HepG2 (cell line): Measurements from ENCODE around the gene ZNF616. TPM values are rescaled to one million over a fixed set of nuclear protein-coding genes. Genes with fewer than 3 reads are reported as not detected.
A peak's percentile ranks its signal among the peaks of the same experiment; 100 is the strongest.

Experiments used
- BORCS8-MEF2B ChIP-seq: sonication (generic); formaldehyde crosslinking; IDR thresholded peaks from 2 replicates; pipeline ENCODE4 v1.8.0; 2022; ENCODE audit warnings: mild to moderate bottlenecking, missing genetic modification reagents
- BRD4 ChIP-seq: sonication (generic); formaldehyde crosslinking; IDR thresholded peaks from 2 replicates; pipeline ENCODE4 v1.4.0; 2020; ENCODE audit warnings: missing genetic modification reagents
- CAMTA2 ChIP-seq: sonication (generic); formaldehyde crosslinking; IDR thresholded peaks from 2 replicates; pipeline ENCODE4 v1.4.0; 2020; ENCODE audit warnings: mild to moderate bottlenecking, missing genetic modification reagents, borderline replicate concordance
- GATAD2A ChIP-seq: IDR thresholded peaks from 2 replicates; pipeline ENCODE4 v1.6.1; 2016
- GTF2F1 ChIP-seq: fragments of 150-350 bp; IDR thresholded peaks from 2 replicates; pipeline ENCODE4 v1.6.1; 2014; ENCODE audit warnings: low read length
- KAT8 ChIP-seq: IDR thresholded peaks from 2 replicates; pipeline ENCODE4 v1.6.1; 2016; ENCODE audit warnings: missing genetic modification reagents, missing compliant biosample characterization
- MIER2 ChIP-seq: IDR thresholded peaks from 2 replicates; pipeline ENCODE4 v1.6.1; 2016; ENCODE audit warnings: missing biosample characterization, missing genetic modification reagents
- NFKBIZ ChIP-seq: IDR thresholded peaks from 2 replicates; pipeline ENCODE4 v1.6.1; 2018; ENCODE audit warnings: missing genetic modification reagents, missing compliant biosample characterization
- NFYC ChIP-seq: IDR thresholded peaks from 2 replicates; pipeline ENCODE4 v1.6.1; 2016; ENCODE audit warnings: missing genetic modification reagents, missing compliant biosample characterization
- PAF1 ChIP-seq: IDR thresholded peaks from 2 replicates; pipeline ENCODE4 v1.6.1; 2016; ENCODE audit warnings: missing genetic modification reagents, missing compliant biosample characterization
- POLR2G ChIP-seq: fragments of 200-400 bp; formaldehyde crosslinking; IDR thresholded peaks from 2 replicates; pipeline ENCODE4 v1.6.1; 2018; ENCODE audit warnings: mild to moderate bottlenecking, low read depth, low read length, moderate library complexity
- SAFB2 ChIP-seq: sonication (generic); formaldehyde crosslinking; IDR thresholded peaks from 2 replicates; pipeline ENCODE4 v1.5.1; 2020; ENCODE audit warnings: missing genetic modification reagents, low read depth, mild to moderate bottlenecking, borderline replicate concordance
- SRSF1 ChIP-seq: fragments of 200-400 bp; formaldehyde crosslinking; optimal IDR thresholded peaks from 2 replicates; pipeline ENCODE3; 2017; ENCODE audit warnings: mild to moderate bottlenecking, low read depth, low read length, moderate library complexity
- ZFP82 ChIP-seq: sonication (generic); formaldehyde crosslinking; IDR thresholded peaks from 2 replicates; pipeline ENCODE4 v1.5.1; 2020; ENCODE audit warnings: mild to moderate bottlenecking, missing genetic modification reagents, borderline replicate concordance
- ZIK1 ChIP-seq: sonication (generic); formaldehyde crosslinking; IDR thresholded peaks from 2 replicates; pipeline ENCODE4 v1.5.0; 2020; ENCODE audit warnings: mild to moderate bottlenecking, low read depth, missing genetic modification reagents, borderline replicate concordance
- ZNF138 ChIP-seq: sonication (generic); formaldehyde crosslinking; IDR thresholded peaks from 2 replicates; pipeline ENCODE4 v1.5.0; 2020; ENCODE audit warnings: mild to moderate bottlenecking, low read depth, missing genetic modification reagents
- ZNF232 ChIP-seq: sonication (generic); formaldehyde crosslinking; IDR thresholded peaks from 2 replicates; pipeline ENCODE4 v1.4.0; 2020; ENCODE audit warnings: missing genetic modification reagents, borderline replicate concordance
- ZNF576 ChIP-seq: sonication (generic); formaldehyde crosslinking; IDR thresholded peaks from 2 replicates; pipeline ENCODE4 v1.4.0; 2020; ENCODE audit warnings: mild to moderate bottlenecking, missing genetic modification reagents
- ZNF772 ChIP-seq: sonication (generic); formaldehyde crosslinking; IDR thresholded peaks from 2 replicates; pipeline ENCODE4 v1.5.0; 2020; ENCODE audit warnings: mild to moderate bottlenecking, missing genetic modification reagents
- ZSCAN29 ChIP-seq: sonication (generic); formaldehyde crosslinking; conservative IDR thresholded peaks from 2 replicates; pipeline ENCODE4 v1.4.0; 2020; ENCODE audit warnings: mild to moderate bottlenecking, missing genetic modification reagents
- ZSCAN5A ChIP-seq: sonication (generic); formaldehyde crosslinking; IDR thresholded peaks from 2 replicates; pipeline ENCODE4 v1.8.0; 2022; ENCODE audit warnings: mild to moderate bottlenecking, missing genetic modification reagents, borderline replicate concordance
- ZUFSP ChIP-seq: sonication (generic); formaldehyde crosslinking; IDR thresholded peaks from 2 replicates; pipeline ENCODE4 v1.9.0; 2021; ENCODE audit warnings: missing genetic modification reagents, mild to moderate bottlenecking, borderline replicate concordance
- polyA plus RNA-seq, 8 experiments: library from polyadenylated mRNA; depleted of rRNA in 3 of 8; stranded (reverse) in 7 of 8; unstranded in 1 of 8; fragments of >200 nt; fragmentation: Illumina TruSeq in 4 of 8; extraction: Trizol in 4 of 8; gene quantifications; 2 replicates each; pipeline versions ENCODE4 v1.2.1 to v1.2.3, GENCODE V29; 2011 to 2016; ENCODE audit warnings: low read depth in 4 of 8, missing spikeins in 1 of 8, mixed read lengths in 1 of 8; ENCODE audit not compliant: insufficient read depth in 1 of 8
- total RNA-seq, 5 experiments: library from RNA; depleted of rRNA; stranded (reverse); fragments of >200 nt; fragmentation: Illumina TruSeq; extraction: Trizol; gene quantifications; 2 replicates each; pipeline ENCODE4 v1.2.3, GENCODE V29; 2016; ENCODE audit warnings: low read depth in 1 of 5
- TF ChIP-seq, protein P1 (sequence below): sonication (generic); formaldehyde crosslinking; IDR thresholded peaks from 2 replicates; pipeline ENCODE4 v1.5.0; 2020; ENCODE audit warnings: missing genetic modification reagents

Gene ZNF616
- total and polyA plus RNA-seq, 2 of the 13 experiments (the other 11 are each of a cell fraction or from before 2014, with no cell fraction given): 2.2 to 10.4 TPM

GRCh38 chr19:52139252-52140031 lies at the start of gene ZNF616 (continued):
- TF ChIP-seq, protein P1, sequence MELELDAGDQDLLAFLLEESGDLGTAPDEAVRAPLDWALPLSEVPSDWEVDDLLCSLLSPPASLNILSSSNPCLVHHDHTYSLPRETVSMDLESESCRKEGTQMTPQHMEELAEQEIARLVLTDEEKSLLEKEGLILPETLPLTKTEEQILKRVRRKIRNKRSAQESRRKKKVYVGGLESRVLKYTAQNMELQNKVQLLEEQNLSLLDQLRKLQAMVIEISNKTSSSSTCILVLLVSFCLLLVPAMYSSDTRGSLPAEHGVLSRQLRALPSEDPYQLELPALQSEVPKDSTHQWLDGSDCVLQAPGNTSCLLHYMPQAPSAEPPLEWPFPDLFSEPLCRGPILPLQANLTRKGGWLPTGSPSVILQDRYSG (CRISPR knock-in tag): no peak
- peak; percentile 87 for TF ChIP-seq POLR2G
- TF ChIP-seq ZUFSP (CRISPR knock-in tag): no peak
- peak; percentile 59 for TF ChIP-seq ZNF772 (CRISPR knock-in tag)
- no peak for TF ChIP-seq ZSCAN29 (CRISPR knock-in tag)
- no peak; the same call in 1 of the 2 replicates for TF ChIP-seq NFKBIZ
- TF ChIP-seq SAFB2 (CRISPR knock-in tag): peak; percentile 23; the same call in 1 of the 2 replicates
- no peak for TF ChIP-seq GTF2F1
- TF ChIP-seq ZIK1 (CRISPR knock-in tag): no peak
- TF ChIP-seq BRD4: no peak
- 0 out of 2 replicates have a peak, but pooled peaks have one; percentile 33 for TF ChIP-seq BORCS8-MEF2B (CRISPR knock-in tag)
- no peak for TF ChIP-seq MIER2
- TF ChIP-seq CAMTA2 (CRISPR knock-in tag): peak; percentile 65; the same call in 1 of the 2 replicates
- TF ChIP-seq ZNF576: no peak
- TF ChIP-seq GATAD2A (CRISPR knock-in tag): 0 out of 2 replicates have a peak, but pooled peaks have one; percentile 32
- TF ChIP-seq NFYC (CRISPR knock-in tag): no peak
- peak; percentile 49; the same call in 1 of the 2 replicates for TF ChIP-seq KAT8 (CRISPR knock-in tag)
- TF ChIP-seq PAF1 (CRISPR knock-in tag): no peak
- no peak for TF ChIP-seq ZNF138 (CRISPR knock-in tag)
- no peak; the same call in 1 of the 2 replicates for TF ChIP-seq ZNF232 (CRISPR knock-in tag)
- TF ChIP-seq SRSF1: peak; percentile 39
- peak; percentile 74; the same call in 1 of the 2 replicates for TF ChIP-seq ZFP82 (CRISPR knock-in tag)
- TF ChIP-seq ZSCAN5A (CRISPR knock-in tag): no peak
